Hair follicle dermal papilla cell (primary cell): ENCODE data around the gene RFX8. TPM values are rescaled to one million over a fixed set of nuclear protein-coding genes. Genes with fewer than 3 reads are reported as not detected.

Experiments
- total RNA-seq: library from RNA; depleted of rRNA; stranded (reverse); fragments of >200 nt; gene quantifications from 2 replicates; pipeline ENCODE4 v1.2.3, GENCODE V29; 2012

The RFX8 gene
- 6.8 and 17.0 TPM in 2 replicates for total RNA-seq

DNA sequence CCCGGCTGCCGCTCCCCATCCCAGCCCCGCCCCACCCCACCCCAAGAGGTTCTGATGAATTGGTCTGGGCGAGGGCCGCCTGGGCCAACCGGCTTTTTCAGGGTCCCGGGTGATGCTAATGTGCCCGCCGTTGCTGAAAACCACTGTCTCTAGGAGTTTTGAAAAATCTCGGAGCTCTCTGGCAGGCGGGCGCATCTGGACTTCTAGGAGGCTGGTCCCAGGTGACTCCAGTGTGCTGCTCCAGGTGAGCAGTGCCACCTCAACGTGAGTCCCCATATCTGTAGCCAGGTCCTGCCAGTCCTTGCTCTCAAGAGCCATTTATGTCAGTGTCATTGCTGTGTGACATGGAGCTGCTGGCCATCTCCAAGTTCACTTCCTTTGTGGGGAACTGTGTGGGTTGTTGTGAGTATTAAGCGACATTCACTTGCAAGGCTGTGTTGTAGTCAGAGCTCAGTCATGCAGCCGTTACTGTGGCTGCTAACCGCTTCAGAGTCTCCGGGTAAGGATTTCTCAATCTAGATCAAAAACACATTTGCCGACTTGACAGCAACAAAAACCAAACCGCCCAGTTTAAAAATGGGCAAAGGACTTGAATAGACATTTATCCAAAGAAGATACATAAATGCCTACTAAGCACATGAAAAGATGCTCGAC is at the start of gene RFX8:
RFX8 (minus strand) TSS at position 382 of the 654 bp plus-strand sequence. CDS start 8,264 bp downstream, outside the sequence.

DNA sequence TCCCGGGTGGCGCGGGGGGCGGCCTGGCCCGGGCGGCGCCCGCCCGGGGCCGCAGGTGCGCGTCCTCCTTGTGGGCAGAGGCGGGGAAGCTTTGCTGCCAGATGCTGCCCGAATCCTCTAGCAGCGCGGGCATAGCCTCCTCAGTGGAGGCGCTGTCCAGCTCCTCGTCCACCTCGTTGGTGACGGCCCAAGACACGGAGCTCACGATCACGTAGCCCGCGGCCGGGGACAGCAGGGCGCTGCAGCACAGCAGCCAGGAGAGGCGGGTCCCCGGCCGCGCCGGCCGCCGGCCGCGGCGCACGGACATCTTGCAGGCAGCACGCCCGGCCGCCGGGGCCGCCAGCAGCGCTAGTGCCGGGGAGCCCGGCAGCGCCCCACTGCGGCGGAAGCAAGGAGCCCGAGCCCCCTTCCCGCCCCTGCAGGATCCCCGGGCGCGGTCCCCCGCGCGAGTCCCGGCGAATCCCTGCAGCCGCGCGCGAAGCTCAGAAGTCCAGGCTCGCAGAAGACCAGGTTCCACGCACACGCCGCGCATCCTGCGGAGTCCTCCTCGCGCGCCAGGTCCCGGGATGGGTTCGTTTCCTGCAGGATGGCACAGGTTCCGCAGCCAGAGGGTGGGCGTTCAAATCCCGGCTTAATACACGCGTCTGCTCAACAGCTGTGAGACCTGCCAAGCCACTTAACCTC is 87.6 kb downstream of the RFX8 start, which contains the start of gene CREG2:
CREG2 (minus strand) TSS at position 353 of the 684 bp plus-strand sequence; CDS start at position 307, 46 bp downstream.

Other genes with a start within 250 kb of the RFX8 start
- 45.2 and 47.4 TPM in 2 replicates for gene CNOT11, start 222.2 kb downstream of the RFX8 start, total RNA-seq
- 53.1 and 68.2 TPM in 2 replicates for gene RNF149, start 166.4 kb downstream of the RFX8 start, total RNA-seq
- under 0.01 and 0.32 TPM in 2 replicates for gene CREG2, start 87.6 kb downstream of the RFX8 start, total RNA-seq
- gene MAP4K4, start 222.6 kb upstream of the RFX8 start, total RNA-seq = 157 and 204 TPM in 2 replicates